Stimulated activated CD8-positive, alpha-beta memory T cell treated with anti-CD3 and anti-CD28 coated beads, Interleukin-7, amount 100 ng/mL, for 1 hour (primary cell): ENCODE measurements around the gene CCDC12.

Experiments
- DNase-seq, 2 donors: peaks; one replicate each; pipeline ENCODE4 v3.0.0-alpha.2; 2020; ENCODE audit warnings: low read depth in 2 of 2

CCDC12 gene

DNA sequence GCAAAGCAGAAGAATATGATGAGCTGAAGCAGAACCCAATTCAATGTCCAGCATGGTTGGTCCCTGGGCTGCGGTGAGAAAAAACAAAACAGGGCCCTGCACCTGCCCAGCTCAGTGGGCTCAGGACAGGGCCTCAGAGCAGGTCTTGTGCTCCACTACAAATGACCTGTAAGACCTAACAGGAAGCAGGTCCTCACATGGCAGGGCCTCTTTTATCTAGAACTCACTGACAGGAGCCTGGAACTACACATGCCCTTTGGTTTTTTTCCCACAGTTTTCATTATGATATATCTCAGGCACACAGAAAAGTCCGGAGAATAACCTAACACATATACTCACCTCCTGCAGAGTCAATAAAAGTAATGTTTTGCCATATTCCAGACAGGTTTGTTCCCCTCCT is 38.4 kb downstream of the CCDC12 start:
- DNase-seq, result no peak

DNA sequence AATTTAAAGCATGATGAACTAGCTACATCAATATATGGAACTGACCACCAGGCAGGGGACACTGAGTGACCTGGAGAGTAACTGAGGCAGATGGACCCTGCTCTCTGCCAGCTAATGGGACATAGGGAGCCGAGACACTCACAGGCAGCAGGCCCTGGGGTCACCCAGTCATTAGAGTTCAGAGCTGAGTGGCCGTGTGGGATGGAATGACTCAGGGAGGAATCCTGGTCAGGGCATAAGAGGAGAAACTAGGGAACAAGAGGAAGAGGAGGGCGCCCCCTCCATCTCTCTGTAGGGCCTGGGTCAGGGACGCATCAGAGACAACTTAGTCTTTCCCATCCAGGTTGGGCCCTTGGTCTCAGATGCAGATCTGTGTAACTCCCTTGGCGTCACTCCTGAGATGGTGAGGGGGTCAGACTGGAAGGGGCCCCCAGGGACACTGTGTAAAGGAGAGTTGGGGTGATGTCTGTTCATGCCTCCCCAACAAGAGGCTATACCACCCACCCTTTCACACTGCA is 39.8 kb downstream of the CCDC12 start:
- no peak for DNase-seq

DNA sequence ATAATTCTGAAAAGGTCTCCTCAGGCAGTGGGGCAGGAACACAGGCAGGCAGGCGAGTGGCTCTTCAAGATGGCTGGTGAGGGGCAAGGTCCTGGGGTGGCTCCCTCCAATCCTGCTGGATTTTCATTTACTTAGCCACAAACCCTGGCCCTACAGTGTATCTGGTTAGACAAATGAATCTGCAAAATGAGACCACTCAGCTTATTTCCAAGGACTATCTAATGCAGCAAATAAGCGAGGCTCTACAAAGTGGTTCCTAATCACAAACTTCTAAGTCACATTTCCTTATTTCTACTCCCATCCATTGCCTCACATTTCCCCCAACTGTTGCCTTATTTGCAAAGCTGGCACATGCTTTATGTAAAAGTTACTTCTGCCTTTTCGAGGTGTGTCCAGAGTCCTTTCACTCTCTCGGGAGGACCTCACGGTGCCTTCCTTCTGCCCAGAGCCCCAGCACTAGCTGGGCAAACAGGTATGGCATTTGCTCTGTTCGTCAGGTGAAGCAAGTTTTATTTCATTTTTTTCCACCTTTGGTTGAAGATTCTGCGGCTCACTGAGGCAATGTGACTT is 40.5 kb downstream of the CCDC12 start:
- DNase-seq, result no peak

DNA sequence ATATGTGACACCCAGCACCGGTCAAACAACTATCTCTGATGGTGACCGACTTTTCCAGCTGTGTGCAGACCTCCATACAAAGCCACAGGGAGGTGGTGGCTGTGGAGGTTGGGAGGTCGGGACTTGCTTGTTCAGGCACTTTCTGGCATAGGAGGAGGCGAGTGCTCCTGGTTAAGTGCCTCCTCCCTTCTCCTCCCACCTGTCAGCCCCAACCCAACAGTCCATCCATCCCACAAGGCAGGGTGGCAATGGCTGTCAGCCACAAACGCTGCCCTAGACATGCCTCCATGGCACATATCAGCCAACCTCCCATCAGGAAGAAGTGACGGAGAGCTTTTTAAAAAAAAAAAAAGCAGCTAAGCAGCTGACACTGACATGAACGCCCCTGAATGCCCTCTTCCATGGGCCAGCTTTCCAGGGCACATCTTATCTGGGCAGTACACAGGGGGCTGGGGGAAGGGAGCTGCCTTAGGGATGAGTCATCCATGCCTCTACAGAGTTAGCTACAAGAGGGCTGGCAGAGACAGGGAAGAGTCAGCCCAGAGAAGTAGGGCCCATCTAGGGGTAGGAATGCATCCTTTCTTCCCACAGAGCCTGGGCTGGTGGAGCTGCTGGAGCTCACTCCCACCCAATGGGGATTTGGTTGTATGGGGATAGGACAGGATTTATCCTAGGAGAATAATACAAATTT is 41.2 kb downstream of the CCDC12 start:
- DNase-seq, result no peak

GRCh38 chr3:46934498-46935167 is 41.9 kb downstream of the CCDC12 start:
- no peak for DNase-seq

- DNase-seq, result no peak
Observed at GRCh38 chr3:46934072-46934471, 42.5 kb downstream of the CCDC12 start.

DNA sequence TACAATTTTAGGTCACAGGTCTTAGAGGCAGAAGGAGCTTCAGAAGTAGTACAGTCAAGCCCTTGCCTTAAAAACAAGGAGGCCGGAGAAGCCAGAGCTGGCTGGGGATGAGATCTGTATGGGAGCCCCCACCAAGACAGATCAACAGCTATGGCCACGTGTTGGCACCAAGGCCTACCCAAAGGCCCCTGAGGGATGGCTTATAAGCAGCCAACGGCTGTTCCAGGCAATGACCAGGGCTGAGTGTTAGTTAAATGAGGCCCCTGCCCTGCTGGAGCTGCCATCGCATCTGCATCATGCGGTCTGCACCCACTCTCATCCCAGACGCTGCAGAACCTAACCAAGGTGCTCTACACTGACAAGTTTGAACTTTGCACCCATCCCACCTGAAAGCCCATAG is 43.3 kb downstream of the CCDC12 start:
- DNase-seq, result no peak

DNA sequence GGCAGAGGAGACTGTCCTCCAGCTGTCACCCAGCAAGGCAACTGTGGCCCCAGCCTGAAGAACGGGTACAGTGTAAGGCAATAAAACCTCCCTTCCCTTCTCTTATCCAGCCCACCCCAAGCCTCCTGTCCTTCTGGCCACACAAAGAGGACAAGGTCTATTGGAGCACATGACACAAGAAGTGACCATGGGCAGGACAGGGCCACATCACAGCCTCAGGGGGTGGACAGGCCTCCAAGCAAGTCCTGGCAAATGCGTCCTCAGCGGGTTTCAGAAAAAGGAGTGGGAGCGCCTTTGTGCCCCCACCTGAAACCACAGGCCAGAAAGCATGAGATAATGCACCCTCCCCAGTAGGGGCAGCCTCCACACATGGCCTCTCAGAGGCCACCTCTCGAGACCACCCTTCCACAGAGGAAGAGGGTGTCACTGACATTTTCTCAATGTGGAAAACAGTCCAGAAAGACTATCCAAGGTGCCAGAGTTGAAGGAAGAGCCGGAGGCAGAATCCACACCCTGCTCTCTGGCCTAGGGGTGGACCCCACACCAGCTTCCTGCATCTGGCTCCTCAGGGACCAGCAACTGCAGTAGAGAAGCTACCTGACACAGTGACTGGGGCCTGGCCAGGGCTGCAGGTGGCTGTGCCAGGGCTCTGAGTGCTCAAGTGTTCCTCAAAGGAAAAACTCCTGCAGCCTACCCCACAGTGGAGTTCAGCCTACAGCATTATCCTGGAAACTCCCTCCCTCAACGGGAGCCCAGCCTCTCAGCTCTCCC is 43.9 kb downstream of the CCDC12 start:
- DNase-seq, result no peak

GRCh38 chr3:46931631-46932331 is 44.8 kb downstream of the CCDC12 start:
- DNase-seq, result no peak

- no peak for DNase-seq
Observed at GRCh38 chr3:46930945-46931403, 45.6 kb downstream of the CCDC12 start.

DNA sequence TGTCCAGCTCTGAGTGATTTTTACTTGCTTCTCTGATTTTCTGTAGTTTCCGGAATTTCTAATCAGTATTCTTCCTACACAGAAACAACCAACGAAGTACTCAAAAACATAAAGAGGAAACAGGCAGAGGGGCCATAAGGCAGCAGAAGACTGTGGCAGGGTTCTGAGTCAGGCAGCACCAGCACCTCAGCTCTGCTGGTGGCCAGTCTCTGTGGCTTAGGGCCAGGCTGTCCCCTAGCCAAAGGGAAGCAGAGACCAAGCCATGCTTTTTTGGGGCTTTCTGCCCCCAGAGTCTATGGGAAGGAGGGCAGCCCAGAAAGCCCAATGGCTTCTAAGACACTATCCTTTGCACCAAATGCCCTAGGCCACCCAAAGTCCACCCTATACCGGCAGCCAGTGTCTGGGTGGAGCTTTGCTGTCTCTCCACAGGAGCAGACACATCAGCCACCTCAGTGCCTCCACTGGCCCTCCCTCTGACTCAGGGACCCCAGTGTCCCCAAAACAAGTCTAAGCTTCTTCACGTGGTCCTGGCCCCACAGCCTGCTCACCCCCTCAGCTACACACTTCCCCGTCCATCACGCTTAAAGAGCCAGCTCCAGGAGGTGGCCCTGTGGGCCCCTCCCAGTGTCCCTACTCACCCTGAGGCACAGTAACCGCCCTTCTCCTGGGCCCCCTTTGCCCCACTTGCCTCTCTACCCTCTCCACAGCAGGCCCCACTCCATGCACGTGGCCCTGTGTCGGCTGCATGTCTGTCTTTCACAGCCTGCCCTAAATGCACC is 46.2 kb downstream of the CCDC12 start:
- no peak for DNase-seq

- DNase-seq, result no peak
Observed at GRCh38 chr3:46929324-46929723, 47.2 kb downstream of the CCDC12 start.

DNA sequence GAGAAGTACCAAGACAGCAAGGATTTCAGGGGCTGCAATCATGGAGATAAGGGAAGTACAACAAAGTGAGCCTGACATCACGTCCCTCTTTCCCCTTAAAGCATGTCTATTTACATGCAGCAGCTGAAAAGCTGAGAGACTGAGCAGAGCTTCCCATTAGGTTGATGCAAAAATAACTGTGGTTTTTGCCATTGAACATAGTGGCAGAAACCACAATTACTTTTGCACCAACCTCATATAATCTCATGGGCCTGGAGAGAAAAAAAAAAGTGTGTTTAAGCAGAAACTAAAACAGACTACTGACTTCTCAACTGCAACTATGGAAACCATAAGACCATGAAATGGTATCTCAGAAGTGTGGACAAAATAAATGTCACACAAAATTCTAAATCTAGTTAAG is 48.3 kb downstream of the CCDC12 start:
- no peak for DNase-seq

- DNase-seq, result no peak
Observed at GRCh38 chr3:46927718-46928073, 48.8 kb downstream of the CCDC12 start.

GRCh38 chr3:46926871-46927717 is 49.5 kb downstream of the CCDC12 start:
- no peak for DNase-seq

- no peak for DNase-seq
Observed at GRCh38 chr3:46926447-46926846, 50.1 kb downstream of the CCDC12 start.

DNA sequence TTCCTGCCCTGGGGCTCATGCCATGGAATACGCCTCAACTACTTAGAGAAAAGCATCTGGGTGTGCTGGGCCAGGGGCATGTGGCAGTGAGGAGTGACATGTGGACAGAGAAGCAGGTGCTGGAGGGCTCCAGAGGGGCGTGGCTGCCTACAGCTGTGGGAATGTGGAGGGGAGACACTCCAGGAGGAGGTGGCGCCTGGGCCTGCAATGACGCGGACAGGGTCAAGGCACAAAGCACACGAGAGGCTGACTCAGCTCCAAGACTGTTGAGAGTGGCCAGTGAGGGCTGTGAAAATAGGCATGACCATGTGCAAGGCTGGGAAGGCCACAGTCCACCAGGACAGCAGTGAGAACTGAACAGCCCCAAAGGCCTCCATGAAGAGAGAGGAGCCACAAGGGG is 50.5 kb downstream of the CCDC12 start:
- no peak for DNase-seq

DNA sequence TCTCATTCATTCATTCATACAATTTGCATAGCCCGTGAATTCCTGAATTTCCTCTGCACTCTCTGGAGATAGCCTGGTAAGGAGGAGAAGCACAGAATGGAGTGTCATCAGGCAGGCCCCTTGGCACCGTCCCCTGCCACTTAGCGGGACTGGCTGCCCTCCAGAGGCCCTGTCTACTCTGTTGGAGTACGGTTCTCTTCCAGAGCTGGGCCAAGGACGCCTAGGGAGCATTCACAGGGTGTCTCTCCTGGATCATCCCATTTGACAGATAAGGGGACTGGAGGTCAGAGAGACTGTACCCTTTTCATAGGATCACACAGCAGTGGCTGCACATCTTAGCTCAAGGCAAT is 51.0 kb downstream of the CCDC12 start:
- DNase-seq, result no peak

- DNase-seq, result no peak
Observed at GRCh38 chr3:46924921-46925584, 51.5 kb downstream of the CCDC12 start.
